ENCODE results near the gene KLK5. TPM values are rescaled to one million over a fixed set of nuclear protein-coding genes. Genes with fewer than 3 reads are reported as not detected.

The KLK5 gene
- total RNA-seq, 1 donor from 2014 or later, result 21.0 TPM

- no peak for DNase-seq
These were observed 16.0 kb upstream of the KLK5 start for GRCh38 chr19:50968716-50969412.

- no peak for DNase-seq
These were observed 15.3 kb upstream of the KLK5 start for GRCh38 chr19:50967929-50968715.

- no peak for DNase-seq
These were observed 11.4 kb upstream of the KLK5 start for GRCh38 chr19:50964266-50964665.

- no peak for DNase-seq
These were observed 10.5 kb upstream of the KLK5 start for GRCh38 chr19:50963381-50963780.

GRCh38 chr19:50962245-50962644 lies 9.4 kb upstream of the KLK5 start:
- DNase-seq, result no peak

GRCh38 chr19:50959731-50960500 lies 7.1 kb upstream of the KLK5 start:
- DNase-seq, result no peak

- DNase-seq, result no peak
These were observed 4.7 kb upstream of the KLK5 start for GRCh38 chr19:50957587-50957986.

- no peak for DNase-seq
These were observed 3.0 kb downstream of the KLK5 start for GRCh38 chr19:50949861-50950260.

- no peak for DNase-seq
These were observed 5.7 kb downstream of the KLK5 start for GRCh38 chr19:50947123-50947522.

- no peak for DNase-seq
These were observed 8.0 kb downstream of the KLK5 start for GRCh38 chr19:50944795-50945194.

- no peak for DNase-seq
These were observed 9.6 kb downstream of the KLK5 start for GRCh38 chr19:50943074-50943828.

- no peak for DNase-seq
These were observed 13.2 kb downstream of the KLK5 start for GRCh38 chr19:50939596-50939995.

GRCh38 chr19:50933640-50934039 lies 19.2 kb downstream of the KLK5 start:
- DNase-seq, result no peak

GRCh38 chr19:50932690-50933083 lies 20.2 kb downstream of the KLK5 start:
- DNase-seq, result no peak

- DNase-seq, result no peak
These were observed 20.7 kb downstream of the KLK5 start for GRCh38 chr19:50932018-50932689.

GRCh38 chr19:50931023-50931422 lies 21.8 kb downstream of the KLK5 start:
- DNase-seq, result no peak

- DNase-seq, result no peak
These were observed 24.0 kb downstream of the KLK5 start for GRCh38 chr19:50928831-50929230.

GRCh38 chr19:50926144-50926543 lies 26.7 kb downstream of the KLK5 start:
- DNase-seq, result no peak

GRCh38 chr19:50925734-50926133 lies 27.1 kb downstream of the KLK5 start:
- DNase-seq, result no peak

GRCh38 chr19:50924586-50924985 lies 28.3 kb downstream of the KLK5 start:
- no peak for DNase-seq

GRCh38 chr19:50922317-50922853 lies 30.5 kb downstream of the KLK5 start:
- DNase-seq, result peak; percentile 32
